SH-SY5Y (cell line): Measurements from ENCODE around the gene PLXDC2.

Experiments used
- GATA2 ChIP-seq: IDR thresholded peaks from 2 replicates; pipeline ENCODE4 v1.6.1; 2011; ENCODE audit warnings: mild to moderate bottlenecking, low read depth, low read length
- GATA3 ChIP-seq: IDR thresholded peaks from 2 replicates; pipeline ENCODE4 v1.6.1; 2011; ENCODE audit warnings: low read depth, mild to moderate bottlenecking, low read length, moderate library complexity

- TF ChIP-seq GATA2 (no peak), GATA3 (no peak)
Measured at GRCh38 chr10:20088061-20088701, 271.9 kb downstream of the PLXDC2 start.
